WTC11 (cell line): ENCODE results near the gene RBM20.

Experiments
- ATF2 ChIP-seq: sonication (generic); formaldehyde crosslinking; IDR thresholded peaks from 2 replicates; pipeline ENCODE4 v1.8.1; 2022; ENCODE audit warnings: low read depth, missing genetic modification reagents, borderline replicate concordance
- CBFB ChIP-seq: sonication (generic); formaldehyde crosslinking; IDR thresholded peaks from 2 replicates; pipeline ENCODE4 v1.8.1; 2022; ENCODE audit warnings: mild to moderate bottlenecking, low read depth, missing genetic modification reagents
- CREB1 ChIP-seq: sonication (generic); formaldehyde crosslinking; IDR thresholded peaks from 2 replicates; pipeline ENCODE4 v1.8.0; 2023; ENCODE audit warnings: mild to moderate bottlenecking, missing genetic modification reagents
- IRF2 ChIP-seq: sonication (generic); formaldehyde crosslinking; IDR thresholded peaks from 2 replicates; pipeline ENCODE4 v1.8.0; 2022; ENCODE audit warnings: low read depth, missing genetic modification reagents, borderline replicate concordance
- PRDM15 ChIP-seq: sonication (generic); formaldehyde crosslinking; IDR thresholded peaks from 2 replicates; pipeline ENCODE4 v1.8.0; 2022; ENCODE audit warnings: missing genetic modification reagents
- SOX15 ChIP-seq: fragments of 250-450 bp; sonication (Bioruptor Pico); IDR thresholded peaks from 2 replicates; pipeline ENCODE4 v1.9.0; 2021; ENCODE audit warnings: mild to moderate bottlenecking
- TF ChIP-seq, protein P1 (sequence below): sonication (generic); formaldehyde crosslinking; IDR thresholded peaks from 2 replicates; pipeline ENCODE4 v1.8.0; 2022; ENCODE audit warnings: mild to moderate bottlenecking, missing genetic modification reagents
- TF ChIP-seq, protein P2 (sequence below): sonication (generic); formaldehyde crosslinking; IDR thresholded peaks from 2 replicates; pipeline ENCODE4 v1.8.1; 2022; ENCODE audit warnings: mild to moderate bottlenecking, missing genetic modification reagents, moderate library complexity, borderline replicate concordance

DNA sequence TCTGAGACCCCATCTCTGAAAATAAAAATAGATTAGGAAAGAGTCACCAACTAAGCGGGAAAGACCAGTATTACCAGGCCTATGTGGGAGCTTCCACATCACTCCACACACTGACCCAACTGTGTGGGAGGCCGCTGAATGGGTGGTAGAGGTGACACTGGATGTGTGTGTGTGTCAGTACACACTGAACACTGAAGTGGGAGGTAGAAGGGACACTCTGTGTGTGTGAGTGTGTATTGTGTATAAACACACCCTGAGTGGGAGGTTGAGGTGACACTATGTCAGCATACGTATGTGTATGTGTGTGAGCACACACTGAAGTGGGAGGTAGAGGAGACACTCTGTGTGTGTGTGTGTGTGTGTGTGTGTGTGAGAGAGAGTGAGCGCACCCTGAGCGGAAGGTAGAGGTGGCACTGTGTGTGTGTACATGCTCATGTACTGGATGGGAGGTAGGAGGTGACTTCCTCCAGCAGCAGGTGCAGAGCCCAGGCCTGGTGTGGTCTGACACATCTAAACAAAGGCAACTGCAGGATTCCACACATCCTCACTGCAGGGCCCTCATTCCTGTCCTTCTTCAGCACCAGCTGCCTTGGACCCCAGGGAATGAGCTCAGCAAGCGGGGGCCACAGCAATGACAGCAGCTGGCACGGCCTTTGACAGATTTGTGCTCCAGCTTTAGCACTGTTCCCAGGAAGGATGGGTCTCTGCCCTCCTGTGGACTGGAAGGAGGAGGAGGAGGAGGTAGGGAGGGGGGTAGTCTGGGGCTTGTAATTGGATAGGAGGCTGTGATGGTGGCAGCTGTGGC is 26.5 kb upstream of the RBM20 start:
- TF ChIP-seq, protein P1, sequence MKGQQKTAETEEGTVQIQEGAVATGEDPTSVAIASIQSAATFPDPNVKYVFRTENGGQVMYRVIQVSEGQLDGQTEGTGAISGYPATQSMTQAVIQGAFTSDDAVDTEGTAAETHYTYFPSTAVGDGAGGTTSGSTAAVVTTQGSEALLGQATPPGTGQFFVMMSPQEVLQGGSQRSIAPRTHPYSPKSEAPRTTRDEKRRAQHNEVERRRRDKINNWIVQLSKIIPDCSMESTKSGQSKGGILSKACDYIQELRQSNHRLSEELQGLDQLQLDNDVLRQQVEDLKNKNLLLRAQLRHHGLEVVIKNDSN, result no peak
- TF ChIP-seq SOX15 (no peak), ATF2 (no peak), CREB1 (CRISPR knock-in tag) (no peak), PRDM15 (no peak), CBFB (CRISPR knock-in tag) (no peak), IRF2 (no peak)
- TF ChIP-seq, protein P2, sequence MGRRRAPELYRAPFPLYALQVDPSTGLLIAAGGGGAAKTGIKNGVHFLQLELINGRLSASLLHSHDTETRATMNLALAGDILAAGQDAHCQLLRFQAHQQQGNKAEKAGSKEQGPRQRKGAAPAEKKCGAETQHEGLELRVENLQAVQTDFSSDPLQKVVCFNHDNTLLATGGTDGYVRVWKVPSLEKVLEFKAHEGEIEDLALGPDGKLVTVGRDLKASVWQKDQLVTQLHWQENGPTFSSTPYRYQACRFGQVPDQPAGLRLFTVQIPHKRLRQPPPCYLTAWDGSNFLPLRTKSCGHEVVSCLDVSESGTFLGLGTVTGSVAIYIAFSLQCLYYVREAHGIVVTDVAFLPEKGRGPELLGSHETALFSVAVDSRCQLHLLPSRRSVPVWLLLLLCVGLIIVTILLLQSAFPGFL, result no peak
